Lower lobe of right lung (tissue), 2 donors: ENCODE data around the gene RNF144A. TPM values are rescaled to one million over a fixed set of nuclear protein-coding genes. Genes with fewer than 3 reads are reported as not detected.

Experiments
- ATAC-seq, 2 donors: fragments of 200-7000 bp; cut with Tn5 transposase; one replicate each; pipeline ENCODE4 v1.9.1; 2020 to 2022; ENCODE audit warnings: mild to moderate bottlenecking in 2 of 2, moderate library complexity in 2 of 2
- DNase-seq: peaks from one replicate; pipeline ENCODE4 v3.0.0-alpha.2; 2020
- H3K27ac ChIP-seq: fragments of 200-600 bp; one replicate; pipeline ENCODE4 v1.8.0; 2022
- H3K27me3 ChIP-seq: fragments of 200-600 bp; one replicate; pipeline ENCODE4 v1.8.0; 2022; ENCODE audit warnings: low read depth
- H3K36me3 ChIP-seq: fragments of 200-600 bp; one replicate; pipeline ENCODE4 v1.8.0; 2022; ENCODE audit warnings: mild to moderate bottlenecking
- H3K4me1 ChIP-seq: fragments of 200-600 bp; one replicate; pipeline ENCODE4 v1.8.0; 2022
- H3K4me3 ChIP-seq: fragments of 200-600 bp; one replicate; pipeline ENCODE4 v1.8.0; 2022; ENCODE audit warnings: mild to moderate bottlenecking
- H3K9me3 ChIP-seq: fragments of 200-600 bp; one replicate; pipeline ENCODE4 v1.8.0; 2022
- intact Hi-C: fragments of 100-400 bp; cut with DNase I; formaldehyde crosslinking; loops from one replicate; pipeline ENCODE4 v1.11.0; 2022
- total RNA-seq: library from RNA; stranded (reverse); fragmentation: NEBNext Ultra II Directional; extraction: Animal tissue kit (Norgen Biotek cat#: 25700); gene quantifications from one replicate; pipeline ENCODE4 v1.2.1, GENCODE V29; 2021
- TF ChIP-seq, protein P1 (sequence below): fragments of 200-600 bp; IDR thresholded peaks from one replicate; pipeline ENCODE4 v1.8.0; 2022; ENCODE audit warnings: antibody characterized with exemption, mild to moderate bottlenecking
- donor health status: DM: no; HTN: yes; CAD: no; lungs with severe emphysema.

The RNF144A gene
- total RNA-seq, 1 donor from 2014 or later: 13.9 TPM

DNA sequence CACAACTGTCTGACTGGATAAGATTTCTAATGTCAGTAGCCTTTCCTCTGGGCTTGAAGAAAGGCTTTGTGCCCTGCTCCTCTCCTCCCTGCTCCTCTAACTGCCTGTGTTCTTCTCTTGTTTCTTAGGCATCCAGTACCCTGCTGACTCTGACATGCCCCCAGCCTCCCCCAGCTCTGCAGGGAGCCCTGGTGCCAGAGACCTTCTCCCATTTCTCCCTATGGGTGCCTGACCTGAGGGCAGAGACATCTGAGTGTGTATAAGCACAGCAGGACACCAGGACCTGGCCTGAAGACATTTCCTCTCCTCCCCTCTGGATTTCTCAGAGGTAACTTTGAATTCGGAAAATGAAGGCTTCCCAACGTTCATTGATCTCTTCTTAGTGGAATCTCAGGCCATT is 23.6 kb downstream of the RNF144A start:
- Histone ChIP-seq H3K4me1 (no peaks in the 10 kb centered on the region), H3K36me3 (peaks cover 6% of the 10 kb centered on the region), H3K27me3 (no peaks in the 10 kb centered on the region), H3K9me3 (no peaks in the 10 kb centered on the region), H3K4me3 (no peak overlapping the region), H3K27ac (no peak overlapping the region)
- ATAC-seq (no peak), DNase-seq (no peak)
- TF ChIP-seq, protein P1, sequence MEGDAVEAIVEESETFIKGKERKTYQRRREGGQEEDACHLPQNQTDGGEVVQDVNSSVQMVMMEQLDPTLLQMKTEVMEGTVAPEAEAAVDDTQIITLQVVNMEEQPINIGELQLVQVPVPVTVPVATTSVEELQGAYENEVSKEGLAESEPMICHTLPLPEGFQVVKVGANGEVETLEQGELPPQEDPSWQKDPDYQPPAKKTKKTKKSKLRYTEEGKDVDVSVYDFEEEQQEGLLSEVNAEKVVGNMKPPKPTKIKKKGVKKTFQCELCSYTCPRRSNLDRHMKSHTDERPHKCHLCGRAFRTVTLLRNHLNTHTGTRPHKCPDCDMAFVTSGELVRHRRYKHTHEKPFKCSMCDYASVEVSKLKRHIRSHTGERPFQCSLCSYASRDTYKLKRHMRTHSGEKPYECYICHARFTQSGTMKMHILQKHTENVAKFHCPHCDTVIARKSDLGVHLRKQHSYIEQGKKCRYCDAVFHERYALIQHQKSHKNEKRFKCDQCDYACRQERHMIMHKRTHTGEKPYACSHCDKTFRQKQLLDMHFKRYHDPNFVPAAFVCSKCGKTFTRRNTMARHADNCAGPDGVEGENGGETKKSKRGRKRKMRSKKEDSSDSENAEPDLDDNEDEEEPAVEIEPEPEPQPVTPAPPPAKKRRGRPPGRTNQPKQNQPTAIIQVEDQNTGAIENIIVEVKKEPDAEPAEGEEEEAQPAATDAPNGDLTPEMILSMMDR: no peak
- intact Hi-C loops: no loop called here

DNA sequence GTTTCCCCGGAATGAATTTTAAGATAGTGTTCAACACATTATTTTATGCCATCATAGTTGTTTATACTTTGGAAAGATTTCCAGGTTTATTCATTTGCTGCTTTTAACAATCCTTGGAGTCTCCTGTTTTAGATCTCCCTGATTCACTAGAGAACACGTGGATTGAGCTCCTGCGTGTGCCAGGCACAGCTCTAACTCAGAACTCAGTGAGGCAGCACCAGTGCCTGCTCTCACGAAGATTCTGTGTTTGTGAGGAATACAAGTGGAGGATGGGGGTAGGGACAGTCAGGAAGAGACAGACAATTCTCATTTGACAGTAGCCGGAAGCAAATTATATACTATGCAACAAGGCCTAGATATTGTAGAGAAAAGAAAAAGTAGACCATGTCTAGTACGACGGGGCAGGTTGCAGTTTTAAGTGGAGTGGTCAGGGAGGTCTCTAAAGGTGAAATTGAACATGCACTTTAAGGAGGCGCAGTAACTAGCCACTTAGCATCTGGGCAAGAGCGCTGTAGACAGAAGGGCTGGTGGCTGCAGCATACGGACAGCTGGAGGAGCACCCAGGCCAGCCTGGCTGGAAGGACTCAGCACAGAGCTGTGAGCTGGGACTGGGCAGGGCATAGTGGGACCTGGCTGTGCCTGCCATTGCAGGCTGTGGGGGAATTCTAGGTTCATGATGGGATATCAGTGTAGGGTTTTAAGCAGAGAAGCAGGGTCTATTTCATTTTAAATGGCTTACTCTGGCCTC is 24.3 kb downstream of the RNF144A start:
- DNase-seq (no peak), ATAC-seq (no peak)
- no peaks in the 10 kb centered on the region for H3K9me3 ChIP-seq
- TF ChIP-seq, protein P1: no peak
- no peaks in the 10 kb centered on the region for H3K4me1 ChIP-seq
- no peak overlapping the region for H3K4me3 ChIP-seq
- intact Hi-C loops: no loop called here
- H3K27me3 ChIP-seq: no peaks in the 10 kb centered on the region
- H3K27ac ChIP-seq: no peak overlapping the region
- peaks cover 6% of the 10 kb centered on the region for H3K36me3 ChIP-seq

DNA sequence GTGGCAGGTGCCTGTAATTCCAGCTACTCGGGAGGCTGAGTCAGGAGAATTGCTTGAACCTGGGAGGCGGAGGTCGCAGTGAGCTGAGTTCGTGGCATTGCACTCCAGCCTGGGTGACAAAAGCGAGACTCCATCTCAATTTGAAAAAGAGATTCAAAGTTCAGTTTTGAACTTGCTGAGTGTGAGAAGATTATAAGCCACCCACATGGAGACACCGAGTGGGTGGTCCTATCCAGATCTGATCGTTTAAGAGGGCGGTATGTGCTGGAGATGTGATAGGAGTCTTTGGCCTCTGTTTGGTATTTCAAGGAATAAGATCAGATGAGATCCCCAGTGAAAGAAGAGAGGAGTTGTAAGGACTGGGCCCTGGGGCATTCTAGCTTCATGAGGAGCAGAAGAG is 25.6 kb downstream of the RNF144A start:
- no peak for DNase-seq
- intact Hi-C loops: no loop called here
- H3K27ac ChIP-seq: no peak overlapping the region
- no peak for ATAC-seq
- H3K9me3 ChIP-seq: no peaks in the 10 kb centered on the region
- TF ChIP-seq, protein P1: no peak
- no peaks in the 10 kb centered on the region for H3K4me1 ChIP-seq
- peaks cover 6% of the 10 kb centered on the region for H3K36me3 ChIP-seq
- H3K27me3 ChIP-seq: no peaks in the 10 kb centered on the region
- H3K4me3 ChIP-seq: no peak overlapping the region

DNA sequence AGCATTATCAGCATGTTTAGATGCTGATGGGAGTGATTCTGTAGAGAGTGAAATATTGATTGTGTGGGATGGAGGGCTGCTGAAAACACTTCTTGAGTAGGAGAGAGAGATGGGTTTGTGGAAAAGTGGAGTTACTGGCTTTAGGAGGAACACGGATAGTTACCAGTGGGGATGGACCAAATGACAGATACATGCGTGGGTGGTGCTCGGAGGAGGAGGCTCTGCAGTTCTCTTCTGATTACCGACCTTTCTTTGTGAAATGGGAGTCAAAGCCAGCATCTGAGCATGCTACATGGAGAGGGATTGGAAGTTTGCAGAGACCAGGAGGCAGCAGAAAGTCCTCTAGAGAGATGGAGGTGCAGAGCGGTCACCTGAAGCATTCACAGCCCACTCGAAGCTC is 26.3 kb downstream of the RNF144A start:
- Histone ChIP-seq H3K4me1 (no peaks in the 10 kb centered on the region), H3K4me3 (no peak overlapping the region), H3K27ac (no peak overlapping the region), H3K36me3 (peaks cover 6% of the 10 kb centered on the region), H3K27me3 (no peaks in the 10 kb centered on the region), H3K9me3 (no peaks in the 10 kb centered on the region)
- intact Hi-C loops: no loop called here
- TF ChIP-seq, protein P1: no peak
- no peak for DNase-seq
- ATAC-seq: no peak

DNA sequence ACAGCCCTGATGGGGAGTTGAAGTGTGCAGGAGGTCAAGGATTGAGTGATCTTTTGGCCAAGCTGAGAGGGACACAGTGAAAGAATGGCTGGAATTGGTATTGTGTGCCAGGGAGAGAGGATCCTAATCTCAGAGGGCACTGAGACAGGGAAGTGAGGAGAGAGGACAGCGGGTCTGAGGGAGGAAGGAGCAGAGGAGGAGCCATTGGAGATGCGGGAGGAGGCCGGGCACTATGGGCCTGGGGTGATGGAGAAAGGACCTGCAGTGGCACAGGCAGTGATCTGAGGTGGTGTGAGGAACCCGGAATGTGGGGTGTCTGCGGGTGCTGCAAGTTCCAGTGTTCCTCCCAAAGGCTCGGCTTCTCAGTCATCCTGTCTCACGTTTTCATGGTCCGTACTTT is 26.8 kb downstream of the RNF144A start:
- H3K27me3 ChIP-seq: no peaks in the 10 kb centered on the region
- H3K36me3 ChIP-seq: peaks cover 6% of the 10 kb centered on the region
- H3K4me1 ChIP-seq: no peaks in the 10 kb centered on the region
- ATAC-seq (no peak), DNase-seq (no peak)
- H3K4me3 ChIP-seq: no peak overlapping the region
- H3K27ac ChIP-seq: no peak overlapping the region
- no peaks in the 10 kb centered on the region for H3K9me3 ChIP-seq
- TF ChIP-seq, protein P1: no peak
- intact Hi-C loops: no loop called here
